ENCODE measurements around the gene SSH3.

DNA sequence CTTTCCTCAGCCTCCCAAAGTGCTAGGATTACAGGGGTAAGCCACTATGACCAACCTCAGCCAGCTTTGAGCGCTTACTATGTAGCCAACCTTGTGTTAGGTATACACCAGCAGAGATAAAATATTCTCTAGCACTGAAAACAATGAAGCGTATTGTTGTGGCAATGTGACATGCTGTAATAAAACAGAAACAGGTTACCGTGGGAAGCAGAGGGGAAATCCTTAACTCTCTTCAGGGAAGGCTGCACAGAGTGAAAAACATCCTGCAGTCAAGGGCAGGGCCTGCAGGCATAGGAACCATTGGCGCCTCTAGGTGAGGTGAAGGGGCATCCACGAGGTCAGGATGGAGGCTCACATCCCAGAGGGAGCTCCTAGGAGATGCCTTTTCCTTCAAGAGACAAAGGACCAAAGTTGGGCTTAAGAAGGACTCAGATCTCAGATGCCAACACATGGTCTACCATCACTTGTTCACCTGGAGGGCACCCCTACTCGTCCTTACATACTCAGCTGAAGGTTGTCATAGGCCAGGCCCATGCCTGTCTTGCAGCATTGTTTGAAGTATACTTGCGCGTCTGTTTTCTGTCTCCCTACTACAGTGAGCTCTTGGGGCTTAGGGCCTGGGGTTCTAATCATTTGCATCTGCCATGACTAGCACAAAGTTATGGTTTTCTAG is 42.1 kb downstream of the SSH3 start:
- TF ChIP-seq JUND (IDR thresholded peaks at IDR 0.05; ENCODE audit: low read length) (no peak), GABPA (IDR thresholded peaks at IDR 0.05; ENCODE audit: borderline replicate concordance, insufficient read depth, low read length) (no peak), ZNF274 (IDR thresholded peaks at IDR 0.05; ENCODE audit: borderline replicate concordance, extremely low read depth, low read length) (no peak), CBX8 (IDR thresholded peaks at IDR 0.05; ENCODE audit: borderline replicate concordance, low read depth, low read length) (no peak), YY1 (IDR thresholded peaks at IDR 0.05; ENCODE audit: low read depth, low read length) (no peak), POLR2A (IDR thresholded peaks at IDR 0.05; ENCODE audit: control extremely low read depth in 1 of 2, low read depth in 2 of 2, low read length in 2 of 2) (no peak)
- TF ChIP-seq, protein P1, sequence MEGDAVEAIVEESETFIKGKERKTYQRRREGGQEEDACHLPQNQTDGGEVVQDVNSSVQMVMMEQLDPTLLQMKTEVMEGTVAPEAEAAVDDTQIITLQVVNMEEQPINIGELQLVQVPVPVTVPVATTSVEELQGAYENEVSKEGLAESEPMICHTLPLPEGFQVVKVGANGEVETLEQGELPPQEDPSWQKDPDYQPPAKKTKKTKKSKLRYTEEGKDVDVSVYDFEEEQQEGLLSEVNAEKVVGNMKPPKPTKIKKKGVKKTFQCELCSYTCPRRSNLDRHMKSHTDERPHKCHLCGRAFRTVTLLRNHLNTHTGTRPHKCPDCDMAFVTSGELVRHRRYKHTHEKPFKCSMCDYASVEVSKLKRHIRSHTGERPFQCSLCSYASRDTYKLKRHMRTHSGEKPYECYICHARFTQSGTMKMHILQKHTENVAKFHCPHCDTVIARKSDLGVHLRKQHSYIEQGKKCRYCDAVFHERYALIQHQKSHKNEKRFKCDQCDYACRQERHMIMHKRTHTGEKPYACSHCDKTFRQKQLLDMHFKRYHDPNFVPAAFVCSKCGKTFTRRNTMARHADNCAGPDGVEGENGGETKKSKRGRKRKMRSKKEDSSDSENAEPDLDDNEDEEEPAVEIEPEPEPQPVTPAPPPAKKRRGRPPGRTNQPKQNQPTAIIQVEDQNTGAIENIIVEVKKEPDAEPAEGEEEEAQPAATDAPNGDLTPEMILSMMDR (IDR thresholded peaks at IDR 0.05; ENCODE audit: control extremely low read depth in 1 of 3, insufficient read depth in 1 of 3, low read depth in 1 of 3, low read length in 3 of 3): no peak
- TF ChIP-seq, protein P2, sequence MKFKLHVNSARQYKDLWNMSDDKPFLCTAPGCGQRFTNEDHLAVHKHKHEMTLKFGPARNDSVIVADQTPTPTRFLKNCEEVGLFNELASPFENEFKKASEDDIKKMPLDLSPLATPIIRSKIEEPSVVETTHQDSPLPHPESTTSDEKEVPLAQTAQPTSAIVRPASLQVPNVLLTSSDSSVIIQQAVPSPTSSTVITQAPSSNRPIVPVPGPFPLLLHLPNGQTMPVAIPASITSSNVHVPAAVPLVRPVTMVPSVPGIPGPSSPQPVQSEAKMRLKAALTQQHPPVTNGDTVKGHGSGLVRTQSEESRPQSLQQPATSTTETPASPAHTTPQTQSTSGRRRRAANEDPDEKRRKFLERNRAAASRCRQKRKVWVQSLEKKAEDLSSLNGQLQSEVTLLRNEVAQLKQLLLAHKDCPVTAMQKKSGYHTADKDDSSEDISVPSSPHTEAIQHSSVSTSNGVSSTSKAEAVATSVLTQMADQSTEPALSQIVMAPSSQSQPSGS (IDR thresholded peaks at IDR 0.05; ENCODE audit: low read length): no peak
